NT2/D1 (cell line): ENCODE data around the gene RIPOR3.

Experiments
- SUZ12 ChIP-seq: IDR thresholded peaks from 2 replicates; pipeline ENCODE4 v1.6.1; 2011; ENCODE audit not compliant: insufficient read length, insufficient read depth; ENCODE audit errors: extremely low read depth
- YY1 ChIP-seq: IDR thresholded peaks from 2 replicates; pipeline ENCODE4 v1.6.1; 2011; ENCODE audit not compliant: insufficient read length, insufficient read depth
- ZNF274 ChIP-seq: IDR thresholded peaks from 2 replicates; pipeline ENCODE4 v1.6.1; 2011; ENCODE audit warnings: mild to moderate bottlenecking, low read depth, low read length

DNA sequence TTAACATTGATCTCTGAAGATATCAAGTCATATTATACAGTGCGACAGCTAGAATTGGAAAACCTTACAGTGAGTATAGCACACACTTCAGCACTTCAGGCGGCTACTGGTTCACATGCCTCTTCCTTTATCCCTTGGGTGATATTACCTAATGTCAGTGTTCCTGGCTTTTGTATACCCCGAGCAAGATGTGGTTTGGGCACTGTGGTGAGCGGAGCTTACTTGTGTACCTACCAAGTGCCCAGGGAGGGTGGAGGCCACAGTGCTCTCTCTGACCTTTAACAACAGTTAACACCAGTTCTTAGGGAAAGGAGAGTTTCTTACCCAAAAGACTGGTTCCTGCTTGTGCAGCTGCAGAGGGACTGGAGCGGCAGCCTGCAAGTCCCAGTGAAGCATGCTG is 116.8 kb downstream of the RIPOR3 start:
- TF ChIP-seq ZNF274 (no peak), YY1 (no peak), SUZ12 (no peak)
